G401.6 (cell line): ENCODE measurements around the gene XPO6.

Source experiments
- FAIRE-seq: peaks from 2 replicates; lab custom pipeline; 2012; peaks lifted over from hg19 to GRCh38; lab: Jason Lieb, UNC

XPO6 gene

GRCh38 chr16:28183930-28184329 is 27.8 kb downstream of the XPO6 start:
- no peak for FAIRE-seq

DNA sequence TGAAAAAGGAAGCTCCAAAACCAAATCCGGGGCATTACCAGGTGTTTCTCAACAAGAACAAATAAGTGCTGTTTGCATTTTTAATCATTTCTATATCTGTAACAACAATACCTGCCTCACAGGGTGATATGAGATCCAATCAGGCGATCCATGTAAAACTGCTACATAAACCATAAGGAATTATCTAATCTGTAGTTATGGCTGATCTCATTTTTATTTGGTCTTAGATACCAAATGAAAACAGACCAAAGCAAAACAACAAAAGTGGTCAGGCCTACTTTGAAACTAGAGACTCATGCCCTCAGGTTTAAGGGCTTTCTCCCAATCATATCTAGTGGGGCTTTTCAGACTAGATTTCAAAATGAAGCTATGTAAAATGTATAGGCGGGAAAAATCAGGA is 28.3 kb downstream of the XPO6 start:
- no peak for FAIRE-seq

- no peak for FAIRE-seq
Measured at GRCh38 chr16:28182801-28183200, 29.0 kb downstream of the XPO6 start.

DNA sequence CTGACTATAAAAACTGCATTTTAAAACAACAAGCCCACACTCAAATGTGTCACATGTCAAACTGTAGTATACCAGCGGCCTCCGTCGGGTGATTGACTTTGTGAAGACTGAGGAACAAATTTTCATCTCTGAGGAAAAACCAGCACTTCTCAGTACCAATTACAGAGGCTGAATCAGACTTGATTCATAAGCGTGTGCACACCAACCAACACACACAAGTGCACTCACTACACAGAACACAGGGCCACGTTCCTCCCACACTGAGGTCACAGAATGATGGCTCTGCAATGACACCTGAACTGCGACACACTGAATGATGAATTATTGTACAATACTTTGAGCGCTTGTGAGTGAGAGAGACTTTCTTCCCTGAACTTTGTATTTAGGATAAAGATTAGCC is 29.6 kb downstream of the XPO6 start:
- peak; percentile 19 for FAIRE-seq

- FAIRE-seq: peak; percentile 97
Measured at GRCh38 chr16:28181515-28181914, 30.2 kb downstream of the XPO6 start.

- FAIRE-seq: peak; percentile 25
Measured at GRCh38 chr16:28180655-28181460, 30.9 kb downstream of the XPO6 start.

GRCh38 chr16:28179354-28179753 is 32.4 kb downstream of the XPO6 start:
- no peak for FAIRE-seq

DNA sequence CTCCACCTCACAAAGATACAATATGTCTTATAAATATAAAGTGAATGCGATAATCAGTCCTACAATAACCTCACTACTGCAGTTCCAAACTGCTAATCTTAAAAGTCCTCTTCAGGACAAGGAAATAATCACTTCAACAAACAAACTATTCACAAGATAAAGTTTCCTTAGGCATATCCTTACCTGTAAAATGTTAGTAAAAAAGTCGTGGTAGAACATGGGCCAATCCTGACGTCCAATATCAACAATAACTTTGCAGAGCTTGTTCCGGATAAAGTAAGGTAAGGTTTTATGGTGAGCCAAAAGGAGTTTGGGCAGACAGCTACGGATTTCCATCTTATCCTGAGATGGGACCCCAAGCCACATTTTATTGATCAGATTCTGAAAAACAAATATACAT is 36.0 kb downstream of the XPO6 start:
- FAIRE-seq: no peak

DNA sequence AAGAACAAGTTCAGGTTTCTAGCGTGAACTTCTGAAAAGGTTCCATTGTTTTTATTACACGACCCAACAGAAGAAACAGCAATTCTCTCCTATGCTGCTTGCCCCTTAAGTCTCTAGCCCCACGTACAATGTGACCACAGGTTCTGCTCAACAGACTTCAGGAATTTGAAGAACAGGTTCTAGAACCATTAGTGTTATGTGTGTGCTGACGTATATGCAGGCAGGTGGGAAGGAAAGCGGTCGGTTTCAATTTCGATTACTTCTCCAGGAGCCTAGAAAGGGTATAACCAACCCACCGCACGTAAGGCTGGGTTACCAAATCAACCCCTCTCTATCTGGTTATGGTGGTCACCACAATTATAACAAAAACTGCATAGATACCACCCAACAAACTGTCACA is 39.4 kb downstream of the XPO6 start:
- no peak for FAIRE-seq

DNA sequence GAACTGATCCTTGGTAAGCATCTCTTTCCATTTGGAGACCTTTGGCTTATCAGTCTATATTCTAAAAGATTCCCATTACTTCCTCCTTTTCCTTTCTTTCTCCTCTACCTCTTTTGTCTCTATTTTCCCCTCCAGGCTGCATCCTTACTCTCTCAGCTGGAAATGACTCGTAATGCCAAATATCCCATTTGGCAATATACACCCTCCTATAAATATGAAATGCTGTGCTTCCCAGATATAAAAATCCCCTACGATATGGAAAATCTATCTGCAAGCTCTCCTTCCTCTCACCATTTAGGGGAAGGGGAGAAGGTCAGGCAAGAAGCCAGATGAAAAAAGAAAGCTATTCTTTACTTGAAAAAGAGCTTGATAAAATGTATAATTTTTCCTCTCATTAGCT is 39.9 kb downstream of the XPO6 start:
- no peak for FAIRE-seq

- FAIRE-seq: no peak
Measured at GRCh38 chr16:28168991-28169554, 42.7 kb downstream of the XPO6 start.

DNA sequence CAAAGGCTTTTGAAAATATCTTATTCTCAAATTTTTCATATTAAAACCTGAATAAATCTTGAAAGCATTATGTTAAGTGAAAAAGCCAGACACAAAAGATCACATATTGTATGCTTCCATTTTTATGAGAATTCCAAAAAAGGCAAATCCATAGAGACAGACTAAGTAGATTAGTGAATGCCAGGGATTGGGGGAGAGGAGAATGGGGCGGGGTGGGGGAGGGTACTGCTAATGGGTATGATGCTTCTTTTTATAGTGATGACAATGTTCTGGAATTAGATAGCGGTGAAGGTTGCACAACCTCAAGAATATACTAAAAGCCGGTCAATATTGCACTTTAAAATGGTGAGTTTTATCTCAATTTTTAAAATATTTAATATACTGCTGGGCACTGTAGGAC is 44.0 kb downstream of the XPO6 start:
- FAIRE-seq: no peak

- no peak for FAIRE-seq
Measured at GRCh38 chr16:28167221-28167620, 44.5 kb downstream of the XPO6 start.

DNA sequence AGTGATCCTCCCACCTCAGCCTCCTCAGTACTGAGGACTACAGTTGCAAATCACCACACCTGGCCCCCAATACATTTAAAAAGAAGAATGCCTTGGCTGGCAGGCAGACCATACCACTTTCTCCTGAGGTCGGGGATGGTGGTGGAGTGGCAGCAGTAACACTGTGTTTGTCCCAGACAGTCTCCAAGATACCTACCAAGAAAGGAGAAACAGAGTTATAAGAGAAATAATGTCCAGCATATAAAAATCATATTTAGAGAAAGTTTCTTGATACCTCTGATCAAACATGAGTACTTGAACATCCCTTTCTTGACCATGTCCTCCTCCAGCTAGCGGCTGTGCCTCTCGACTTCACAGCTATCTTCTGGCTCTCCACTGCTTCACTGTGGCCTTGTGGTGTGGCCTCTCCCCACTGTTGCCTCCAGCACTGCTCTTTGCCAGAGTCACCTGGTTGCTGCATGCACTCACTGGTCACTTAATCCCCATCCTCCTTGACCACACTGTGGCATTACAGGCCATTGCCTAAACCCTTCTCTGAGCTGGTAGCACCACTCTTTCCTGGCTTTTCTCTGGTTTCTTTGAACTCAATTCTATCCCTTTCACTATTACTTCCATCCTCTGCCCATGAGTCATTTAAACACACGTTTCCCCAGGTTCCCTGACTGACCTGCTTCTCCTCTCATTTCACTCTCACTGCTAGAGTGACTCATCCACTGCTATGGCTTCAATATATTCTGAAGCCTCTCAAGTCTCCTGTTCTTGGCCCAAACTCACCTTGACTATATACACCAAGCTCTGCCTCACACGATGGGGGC is 45.2 kb downstream of the XPO6 start:
- FAIRE-seq: no peak

DNA sequence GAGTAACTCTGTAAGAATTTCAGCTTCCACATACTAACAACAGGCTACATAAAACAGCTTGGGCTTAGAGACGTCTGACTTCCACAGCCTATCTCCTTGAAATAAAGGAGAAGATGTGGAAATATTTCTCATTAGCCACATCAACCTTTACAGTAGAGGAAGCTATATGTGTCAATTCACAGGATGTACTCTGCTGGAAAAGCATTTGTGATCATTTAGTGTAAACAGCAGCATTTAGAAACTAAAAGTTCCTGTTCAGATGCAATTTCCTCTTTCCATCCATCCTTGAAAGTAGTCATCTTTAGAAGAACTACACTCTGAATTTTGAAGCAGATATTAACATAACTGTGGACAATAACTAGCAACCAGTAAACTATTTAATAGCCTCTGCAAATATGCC is 46.2 kb downstream of the XPO6 start:
- FAIRE-seq: no peak

DNA sequence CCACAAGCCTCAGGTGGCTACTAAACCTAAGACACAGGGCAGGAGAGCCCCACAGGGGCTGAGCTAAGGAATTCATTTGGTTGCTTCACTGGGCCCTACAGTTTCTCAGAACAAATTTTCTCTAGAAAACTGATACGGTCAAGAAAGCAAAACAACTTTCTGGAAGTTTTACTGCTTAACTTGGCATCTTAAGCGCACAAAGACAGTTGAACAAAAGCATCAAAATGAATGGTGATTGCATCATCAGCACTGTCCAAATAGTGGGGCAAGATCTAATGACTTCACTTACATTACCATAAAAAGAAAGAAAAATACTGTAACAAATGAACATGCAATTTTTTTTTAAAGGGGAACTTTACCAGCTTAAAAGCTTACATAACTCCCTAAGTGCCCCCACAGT is 47.6 kb downstream of the XPO6 start:
- FAIRE-seq: no peak

GRCh38 chr16:28163699-28164098 is 48.1 kb downstream of the XPO6 start:
- no peak for FAIRE-seq

- no peak for FAIRE-seq
Measured at GRCh38 chr16:28162326-28162877, 49.4 kb downstream of the XPO6 start.

GRCh38 chr16:28161626-28162025 is 50.1 kb downstream of the XPO6 start:
- no peak for FAIRE-seq

- FAIRE-seq: peak; percentile 15
Measured at GRCh38 chr16:28158136-28158535, 53.6 kb downstream of the XPO6 start.

- FAIRE-seq: peak; percentile 19
Measured at GRCh38 chr16:28156056-28156680, 55.6 kb downstream of the XPO6 start.

GRCh38 chr16:28155293-28155692 is 56.5 kb downstream of the XPO6 start:
- no peak for FAIRE-seq

DNA sequence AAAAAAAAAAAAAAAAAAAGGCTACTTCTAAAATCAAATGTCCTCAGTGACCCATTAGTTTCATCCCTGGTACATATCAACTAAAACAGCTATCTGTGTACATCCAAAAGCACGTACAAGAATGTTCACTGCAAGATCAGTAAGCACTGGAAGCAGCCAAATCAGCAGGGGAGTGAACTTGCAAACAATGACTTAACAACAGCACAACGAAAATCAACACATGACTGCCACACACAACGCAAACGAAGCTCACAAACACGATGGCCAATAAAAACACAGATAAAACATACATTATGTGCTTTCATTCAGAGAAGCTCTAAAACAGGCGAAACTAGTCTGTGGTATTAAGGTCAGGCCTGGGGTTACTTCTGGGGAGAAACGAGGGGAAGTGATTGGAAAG is 60.6 kb downstream of the XPO6 start:
- no peak for FAIRE-seq
